ENCODE results near the gene CCDC142. TPM values are rescaled to one million over a fixed set of nuclear protein-coding genes. Genes with fewer than 3 reads are reported as not detected.

Gene CCDC142
- total and polyA plus RNA-seq, 3 experiments from 2014 or later: 9.7 to 22.8 (median 20.3) TPM

- Mint-ChIP-seq H3K27ac (peak overlapping the region in 1 of 8 donors; percentile 35), H3K4me1 (peaks cover 2 to 16% (median 4%) of the 10 kb centered on the region in 3 donors), H3K4me3 (no peak overlapping the region), H3K36me3 (no peaks in the 10 kb centered on the region), H3K27me3 (peaks cover 9 to 18% of the 10 kb centered on the region in 2 donors), H3K9me3 (no peaks in the 10 kb centered on the region)
- Histone ChIP-seq H3K9me3 (ENCODE audit: low read length) (no peaks in the 10 kb centered on the region), H3K4me3 (ENCODE audit: low read length) (no peak overlapping the region), H3K4me1 (ENCODE audit: insufficient read depth, low read length) (peaks cover 8% of the 10 kb centered on the region), H3K36me3 (ENCODE audit: insufficient read depth, low read length) (no peaks in the 10 kb centered on the region), H3K27me3 (ENCODE audit: insufficient read depth, low read length, poor library complexity, severe bottlenecking) (peaks cover 17% of the 10 kb centered on the region), H3K27ac (ENCODE audit: low read depth, low read length) (no peak overlapping the region)
- CTCF ChIA-PET: no interaction called here
- POLR2A ChIA-PET: no interaction called here
- no peak for DNase-seq
These were observed 45.7 kb downstream of the CCDC142 start for GRCh38 chr2:74436848-74437695.

GRCh38 chr2:74436111-74436805 lies 46.5 kb downstream of the CCDC142 start:
- H3K4me1 ChIP-seq (ENCODE audit: insufficient read depth, low read length): peaks cover 8% of the 10 kb centered on the region
- Mint-ChIP-seq H3K4me1 (peaks cover 1 to 12% (median 4%) of the 10 kb centered on the region in 3 donors), H3K4me3 (no peak overlapping the region), H3K36me3 (no peaks in the 10 kb centered on the region), H3K9me3 (no peaks in the 10 kb centered on the region), H3K27me3 (peaks cover 9 to 16% of the 10 kb centered on the region in 2 donors), H3K27ac (peak overlapping the region in 1 of 8 donors; percentile 94)
- no peaks in the 10 kb centered on the region for H3K9me3 ChIP-seq (ENCODE audit: low read length)
- H3K27ac ChIP-seq (ENCODE audit: low read depth, low read length): no peak overlapping the region
- CTCF ChIA-PET: interaction anchor here (0.6 kb wide), 1 partner anchor 295 kb away, joined by 3 read pairs; no protein-coding TSS in a partner anchor
- peaks cover 9% of the 10 kb centered on the region for H3K27me3 ChIP-seq (ENCODE audit: insufficient read depth, low read length, poor library complexity, severe bottlenecking)
- H3K36me3 ChIP-seq (ENCODE audit: insufficient read depth, low read length): no peaks in the 10 kb centered on the region
- no peak overlapping the region for H3K4me3 ChIP-seq (ENCODE audit: low read length)
- no peak for DNase-seq
- POLR2A ChIA-PET: no interaction called here

GRCh38 chr2:74430502-74430901 lies 52.3 kb downstream of the CCDC142 start:
- Histone ChIP-seq H3K4me3 (ENCODE audit: low read length) (no peak overlapping the region), H3K36me3 (ENCODE audit: insufficient read depth, low read length) (no peaks in the 10 kb centered on the region), H3K27ac (ENCODE audit: low read depth, low read length) (no peak overlapping the region), H3K9me3 (ENCODE audit: low read length) (no peaks in the 10 kb centered on the region), H3K27me3 (ENCODE audit: insufficient read depth, low read length, poor library complexity, severe bottlenecking) (no peaks in the 10 kb centered on the region), H3K4me1 (ENCODE audit: insufficient read depth, low read length) (no peaks in the 10 kb centered on the region)
- ChIA-PET POLR2A (no interaction called here), CTCF (interaction anchor here (2.3 kb wide), 1 partner anchor 39 kb away, joined by 5 read pairs; no protein-coding TSS in a partner anchor)
- Mint-ChIP-seq H3K27me3 (no peaks in the 10 kb centered on the region), H3K9me3 (no peaks in the 10 kb centered on the region), H3K36me3 (peaks cover 0 to 9% (median 2%) of the 10 kb centered on the region in 3 donors), H3K4me1 (no peaks in the 10 kb centered on the region), H3K4me3 (no peak overlapping the region), H3K27ac (no peak overlapping the region)
- no peak for DNase-seq

GRCh38 chr2:74429487-74430451 lies 53.0 kb downstream of the CCDC142 start:
- CTCF ChIA-PET: interaction anchor here (2.3 kb wide), 1 partner anchor 38 kb away, joined by 5 read pairs; no protein-coding TSS in a partner anchor
- Mint-ChIP-seq H3K36me3 (peaks cover 0 to 17% (median 2%) of the 10 kb centered on the region in 3 donors), H3K9me3 (no peaks in the 10 kb centered on the region), H3K27ac (peak overlapping the region in 1 of 8 donors; percentile 29), H3K4me3 (no peak overlapping the region), H3K27me3 (no peaks in the 10 kb centered on the region), H3K4me1 (no peaks in the 10 kb centered on the region)
- Histone ChIP-seq H3K4me1 (ENCODE audit: insufficient read depth, low read length) (no peaks in the 10 kb centered on the region), H3K27ac (ENCODE audit: low read depth, low read length) (no peak overlapping the region), H3K27me3 (ENCODE audit: insufficient read depth, low read length, poor library complexity, severe bottlenecking) (no peaks in the 10 kb centered on the region), H3K36me3 (ENCODE audit: insufficient read depth, low read length) (no peaks in the 10 kb centered on the region), H3K4me3 (ENCODE audit: low read length) (no peak overlapping the region), H3K9me3 (ENCODE audit: low read length) (no peaks in the 10 kb centered on the region)
- POLR2A ChIA-PET: no interaction called here
- DNase-seq: no peak

GRCh38 chr2:74428675-74429074 lies 54.1 kb downstream of the CCDC142 start:
- no peaks in the 10 kb centered on the region for H3K9me3 ChIP-seq (ENCODE audit: low read length)
- ChIA-PET CTCF (interaction anchor here (2.3 kb wide), 1 partner anchor 37 kb away, joined by 5 read pairs; no protein-coding TSS in a partner anchor), POLR2A (no interaction called here)
- H3K9me3 Mint-ChIP-seq: no peaks in the 10 kb centered on the region
- peak overlapping the region in 4 of 8 donors; percentile 8 to 48 (median 20) for H3K27ac Mint-ChIP-seq
- H3K27ac ChIP-seq (ENCODE audit: low read depth, low read length): no peak overlapping the region
- no peaks in the 10 kb centered on the region for H3K27me3 ChIP-seq (ENCODE audit: insufficient read depth, low read length, poor library complexity, severe bottlenecking)
- H3K36me3 ChIP-seq (ENCODE audit: insufficient read depth, low read length): no peaks in the 10 kb centered on the region
- H3K36me3 Mint-ChIP-seq: peaks cover 0 to 19% (median 2%) of the 10 kb centered on the region in 3 donors
- H3K4me3 Mint-ChIP-seq: peak overlapping the region in 1 of 7 donors; percentile 34
- H3K4me1 ChIP-seq (ENCODE audit: insufficient read depth, low read length): no peaks in the 10 kb centered on the region
- DNase-seq: no peak
- H3K4me1 Mint-ChIP-seq: peaks cover 0 to under 1% (median 0%) of the 10 kb centered on the region in 3 donors
- H3K27me3 Mint-ChIP-seq: no peaks in the 10 kb centered on the region
- H3K4me3 ChIP-seq (ENCODE audit: low read length): no peak overlapping the region

- Histone ChIP-seq H3K27me3 (ENCODE audit: insufficient read depth, low read length, poor library complexity, severe bottlenecking) (no peaks in the 10 kb centered on the region), H3K9me3 (ENCODE audit: low read length) (no peaks in the 10 kb centered on the region), H3K36me3 (ENCODE audit: insufficient read depth, low read length) (no peaks in the 10 kb centered on the region), H3K4me3 (ENCODE audit: low read length) (no peak overlapping the region), H3K4me1 (ENCODE audit: insufficient read depth, low read length) (no peaks in the 10 kb centered on the region), H3K27ac (ENCODE audit: low read depth, low read length) (no peak overlapping the region)
- Mint-ChIP-seq H3K27me3 (no peaks in the 10 kb centered on the region), H3K4me3 (no peak overlapping the region), H3K27ac (peak overlapping the region in 5 of 8 donors; percentile 1 to 81 (median 34)), H3K36me3 (peaks cover 0 to 22% (median 2%) of the 10 kb centered on the region in 3 donors), H3K9me3 (no peaks in the 10 kb centered on the region), H3K4me1 (peaks cover 7 to 8% (median 8%) of the 10 kb centered on the region in 3 donors)
- ChIA-PET CTCF (no interaction called here), POLR2A (no interaction called here)
- no peak for DNase-seq
These were observed 55.2 kb downstream of the CCDC142 start for GRCh38 chr2:74427551-74427950.

- Histone ChIP-seq H3K36me3 (ENCODE audit: insufficient read depth, low read length) (no peaks in the 10 kb centered on the region), H3K27ac (ENCODE audit: low read depth, low read length) (no peak overlapping the region), H3K4me1 (ENCODE audit: insufficient read depth, low read length) (peaks cover 4% of the 10 kb centered on the region), H3K27me3 (ENCODE audit: insufficient read depth, low read length, poor library complexity, severe bottlenecking) (no peaks in the 10 kb centered on the region), H3K9me3 (ENCODE audit: low read length) (no peaks in the 10 kb centered on the region), H3K4me3 (ENCODE audit: low read length) (no peak overlapping the region)
- POLR2A ChIA-PET: no interaction called here
- Mint-ChIP-seq H3K27ac (peak overlapping the region in 1 of 8 donors; percentile 64), H3K27me3 (peaks cover 0 to 4% of the 10 kb centered on the region in 2 donors), H3K4me3 (no peak overlapping the region), H3K4me1 (peaks cover 8 to 13% (median 10%) of the 10 kb centered on the region in 3 donors), H3K9me3 (no peaks in the 10 kb centered on the region), H3K36me3 (peaks cover 0 to 27% (median 2%) of the 10 kb centered on the region in 3 donors)
- no peak for DNase-seq
- CTCF ChIA-PET: no interaction called here
These were observed 56.5 kb downstream of the CCDC142 start for GRCh38 chr2:74426181-74426758.
